SK-N-MC (cell line): Measurements from ENCODE around the gene TFPI2.

ENCODE experiments used
- DNase-seq: peaks from one replicate; pipeline ENCODE4 v3.0.0-alpha.2; 2011; ENCODE audit warnings: low read depth, low spot score
- H3K27ac ChIP-seq: fragments of 200-600 bp; sonication (generic); 2 replicates; pipeline ENCODE4 v1.5.1; 2016; ENCODE audit warnings: mixed run types
- H3K36me3 ChIP-seq: fragments of 200-600 bp; sonication (generic); 2 replicates; pipeline ENCODE4 v1.6.1; 2017; ENCODE audit warnings: antibody characterized with exemption, low read length, mixed read lengths; ENCODE audit not compliant: insufficient read depth
- H3K4me3 ChIP-seq: fragments of 200-600 bp; sonication (generic); 2 replicates; pipeline ENCODE4 v1.5.1; 2016
- H3K9ac ChIP-seq: fragments of 200-600 bp; sonication (generic); 2 replicates; pipeline ENCODE4 v1.8.0; 2017; ENCODE audit warnings: mixed run types, mixed read lengths; ENCODE audit not compliant: insufficient read length
- H3K9me3 ChIP-seq: fragments of 200-600 bp; sonication (generic); 2 replicates; pipeline ENCODE4 v1.6.1; 2017; ENCODE audit warnings: low read depth, mild to moderate bottlenecking, antibody characterized with exemption, low read length, moderate library complexity, mixed read lengths
- EZH2 ChIP-seq: fragments of 200-600 bp; sonication (generic); IDR thresholded peaks from one replicate; pipeline ENCODE4 v1.6.1; 2017; ENCODE audit warnings: antibody characterized with exemption
- FOXP2 ChIP-seq: optimal IDR thresholded peaks from 2 replicates; pipeline ENCODE3; 2011; ENCODE audit warnings: mild to moderate bottlenecking, moderate library complexity; ENCODE audit not compliant: insufficient read depth; ENCODE audit errors: extremely low read length, control extremely low read depth
- POLR2AphosphoS5 ChIP-seq: IDR thresholded peaks from 2 replicates; pipeline ENCODE4 v1.6.1; 2012; ENCODE audit warnings: mild to moderate bottlenecking, low read depth, low read length, borderline replicate concordance

The TFPI2 gene, protein sequence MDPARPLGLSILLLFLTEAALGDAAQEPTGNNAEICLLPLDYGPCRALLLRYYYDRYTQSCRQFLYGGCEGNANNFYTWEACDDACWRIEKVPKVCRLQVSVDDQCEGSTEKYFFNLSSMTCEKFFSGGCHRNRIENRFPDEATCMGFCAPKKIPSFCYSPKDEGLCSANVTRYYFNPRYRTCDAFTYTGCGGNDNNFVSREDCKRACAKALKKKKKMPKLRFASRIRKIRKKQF

GRCh38 chr7:93890464-93891068 lies at the start of gene TFPI2:
TSS of gene TFPI2 (minus strand) at chr7:93890753. CDS start at chr7:93890678, 75 bp downstream.
- no peaks in the 10 kb centered on the region for H3K36me3 ChIP-seq
- TF ChIP-seq FOXP2 (no peak), EZH2 (no peak), POLR2AphosphoS5 (no peak)
- peak within 1 kb of the TSS; percentile 78 for H3K4me3 ChIP-seq
- H3K9me3 ChIP-seq, result no peaks in the 10 kb centered on the region
- no peak for DNase-seq
- H3K27ac ChIP-seq, result no peak within 1 kb of the TSS
- H3K9ac ChIP-seq, result peak within 1 kb of the TSS; percentile 30

DNA sequence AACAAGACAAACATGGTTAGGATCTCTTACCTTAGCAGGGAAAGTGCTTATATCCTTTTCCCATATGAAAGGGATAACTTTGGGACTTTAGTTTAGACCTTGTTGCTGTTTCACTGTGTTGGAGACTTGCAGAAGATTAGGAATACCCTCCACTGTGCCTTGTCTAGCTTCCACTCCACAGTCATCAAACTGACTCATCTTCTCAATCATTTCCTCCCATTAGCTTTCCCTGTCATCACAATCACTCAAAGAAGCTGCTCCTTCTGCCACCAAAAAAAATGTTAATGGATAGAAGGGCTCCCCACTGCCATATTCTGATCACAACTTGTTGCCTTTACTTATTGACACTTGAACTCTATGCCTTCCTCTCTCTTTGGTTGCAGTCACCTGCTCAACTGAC lies 47.7 kb upstream of the TFPI2 start:
- TF ChIP-seq FOXP2, result no peak
- TF ChIP-seq POLR2AphosphoS5, result no peak
- no peaks in the 10 kb centered on the region for H3K36me3 ChIP-seq
- H3K9ac ChIP-seq, result no peak overlapping the region
- DNase-seq, result no peak
- H3K4me3 ChIP-seq, result no peak overlapping the region
- H3K9me3 ChIP-seq, result no peaks in the 10 kb centered on the region
- H3K27ac ChIP-seq, result no peak overlapping the region

- Histone ChIP-seq H3K4me3 (no peak overlapping the region), H3K36me3 (no peaks in the 10 kb centered on the region), H3K9ac (no peak overlapping the region), H3K9me3 (no peaks in the 10 kb centered on the region), H3K27ac (no peak overlapping the region)
- TF ChIP-seq POLR2AphosphoS5 (no peak), FOXP2 (no peak), EZH2 (no peak)
- no peak for DNase-seq
Observed at GRCh38 chr7:93937818-93938217, 47.3 kb upstream of the TFPI2 start.

GRCh38 chr7:93935102-93935501 lies 44.5 kb upstream of the TFPI2 start:
- no peaks in the 10 kb centered on the region for H3K36me3 ChIP-seq
- DNase-seq, result no peak
- H3K27ac ChIP-seq, result no peak overlapping the region
- no peak overlapping the region for H3K9ac ChIP-seq
- TF ChIP-seq EZH2 (no peak), POLR2AphosphoS5 (no peak), FOXP2 (no peak)
- no peaks in the 10 kb centered on the region for H3K9me3 ChIP-seq
- no peak overlapping the region for H3K4me3 ChIP-seq

DNA sequence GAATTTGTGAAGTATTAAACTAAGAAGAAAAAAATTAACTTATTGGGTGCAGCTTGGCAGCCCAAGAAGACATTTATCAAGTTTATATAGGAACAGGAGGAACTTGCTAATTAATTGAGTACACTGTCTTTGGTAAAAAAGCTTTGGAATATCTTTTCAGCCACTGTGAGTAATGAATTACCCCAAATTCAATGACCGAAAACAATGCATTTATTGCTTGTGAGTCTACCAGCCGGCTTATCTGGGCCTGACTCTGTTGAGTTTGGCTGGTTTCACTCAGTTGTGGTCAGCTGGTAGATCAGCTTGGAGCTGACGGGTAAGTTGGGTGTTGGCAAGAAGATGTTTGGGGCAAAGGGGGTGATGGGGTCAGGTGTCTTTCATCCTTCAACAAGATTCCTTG lies 42.6 kb upstream of the TFPI2 start:
- Histone ChIP-seq H3K27ac (no peak overlapping the region), H3K9ac (no peak overlapping the region), H3K9me3 (no peaks in the 10 kb centered on the region), H3K36me3 (no peaks in the 10 kb centered on the region), H3K4me3 (no peak overlapping the region)
- TF ChIP-seq EZH2 (no peak), POLR2AphosphoS5 (no peak), FOXP2 (no peak)
- no peak for DNase-seq

DNA sequence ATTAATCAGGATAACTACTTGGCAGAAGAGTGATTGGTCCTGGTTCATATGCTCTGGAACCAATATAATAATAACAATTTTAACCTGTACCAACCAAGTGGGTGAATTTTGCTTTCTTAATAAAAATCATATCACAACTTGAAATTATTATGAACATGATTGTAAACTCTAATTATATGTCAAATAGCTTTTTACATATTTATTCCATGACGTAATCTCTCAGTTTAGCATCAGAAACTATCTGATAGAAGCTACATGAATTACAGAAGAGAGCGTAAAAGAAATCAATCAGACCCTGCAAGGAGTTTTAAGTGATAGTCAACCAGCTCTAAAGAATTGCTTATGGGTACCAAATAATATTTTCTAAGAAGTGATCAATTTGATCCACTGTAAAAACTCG lies 41.1 kb upstream of the TFPI2 start:
- no peak for DNase-seq
- H3K27ac ChIP-seq, result no peak overlapping the region
- no peak for TF ChIP-seq EZH2
- no peak for TF ChIP-seq POLR2AphosphoS5
- TF ChIP-seq FOXP2, result no peak

DNA sequence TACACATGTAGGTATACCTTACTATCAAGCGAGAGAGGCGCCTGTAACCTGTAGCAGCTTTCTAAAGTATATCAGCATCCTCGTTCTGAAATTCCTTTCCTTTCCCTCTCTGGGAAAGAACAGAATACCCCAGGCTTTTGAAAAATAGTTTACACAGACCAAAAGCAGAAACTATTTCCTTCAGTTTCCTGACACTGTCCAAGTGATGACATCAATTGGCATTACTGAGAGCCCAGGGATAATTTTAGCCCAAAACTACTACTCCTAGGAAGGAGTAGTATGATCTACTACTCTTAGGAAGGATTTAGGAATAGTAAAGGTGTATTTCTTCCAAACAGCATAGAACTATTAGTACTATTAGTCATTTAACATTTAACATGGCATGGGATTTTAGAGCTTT lies 37.0 kb upstream of the TFPI2 start:
- peaks cover 7% of the 10 kb centered on the region; the same call in 1 of the 2 replicates for H3K36me3 ChIP-seq
- DNase-seq, result no peak
- no peak overlapping the region for H3K9ac ChIP-seq
- no peaks in the 10 kb centered on the region for H3K9me3 ChIP-seq
- no peak overlapping the region for H3K4me3 ChIP-seq
- H3K27ac ChIP-seq, result no peak overlapping the region
- TF ChIP-seq EZH2 (no peak), POLR2AphosphoS5 (no peak), FOXP2 (no peak)

More for the DNA sequence above, 41.1 kb upstream of the TFPI2 start:
- Histone ChIP-seq H3K4me3 (no peak overlapping the region), H3K36me3 (0 out of 2 replicates have a peak, but pooled peaks cover under 1% of the 10 kb centered on the region), H3K9me3 (no peaks in the 10 kb centered on the region), H3K9ac (no peak overlapping the region)

DNA sequence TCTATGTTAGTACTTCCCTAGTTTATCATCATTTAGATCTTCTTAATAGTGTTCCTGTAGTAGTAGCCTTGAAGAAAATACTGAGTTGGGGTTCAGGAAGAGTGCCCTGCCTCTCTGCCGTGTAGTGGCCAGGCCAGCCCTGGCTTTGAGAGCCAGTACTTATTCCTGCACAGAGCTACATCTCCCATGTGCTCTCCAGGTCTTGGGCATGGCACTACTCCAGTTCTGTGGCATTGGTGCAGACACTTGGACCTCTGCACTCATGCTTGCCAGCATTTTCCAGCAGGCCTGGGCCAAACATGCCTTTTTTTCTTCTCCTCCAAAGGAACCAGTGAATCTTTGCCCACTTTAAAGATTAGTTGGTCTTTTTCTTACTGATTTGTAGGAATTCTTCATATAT lies 36.2 kb upstream of the TFPI2 start:
- Histone ChIP-seq H3K9ac (no peak overlapping the region), H3K36me3 (peaks cover 7% of the 10 kb centered on the region; the same call in 1 of the 2 replicates), H3K9me3 (no peaks in the 10 kb centered on the region), H3K27ac (no peak overlapping the region), H3K4me3 (no peak overlapping the region)
- DNase-seq, result no peak
- TF ChIP-seq FOXP2 (no peak), EZH2 (no peak), POLR2AphosphoS5 (no peak)

DNA sequence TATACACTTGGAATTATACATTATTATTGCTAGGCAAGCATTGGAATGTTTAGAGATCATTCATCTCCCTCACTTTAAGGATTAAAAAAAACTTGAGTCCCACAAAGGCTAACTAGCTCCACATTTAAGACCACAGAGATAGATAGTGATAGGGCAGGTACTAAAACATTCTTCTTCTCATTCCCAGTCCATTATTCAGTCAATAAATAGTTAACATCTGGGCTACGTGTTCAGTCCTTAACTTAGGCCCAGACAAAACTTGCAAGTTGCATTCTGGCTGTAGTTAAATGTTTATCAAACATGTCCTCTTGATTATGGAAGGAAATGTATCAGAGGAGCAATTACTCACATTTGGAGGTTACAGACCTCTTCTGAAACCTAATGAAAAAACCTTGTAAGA lies 33.4 kb upstream of the TFPI2 start:
- TF ChIP-seq EZH2 (no peak), POLR2AphosphoS5 (no peak), FOXP2 (no peak)
- Histone ChIP-seq H3K27ac (0 out of 2 replicates have a peak overlapping the region, but pooled peaks have one; percentile 23), H3K9me3 (no peaks in the 10 kb centered on the region), H3K4me3 (peak overlapping the region; percentile 80), H3K9ac (no peak overlapping the region), H3K36me3 (peaks cover 7% of the 10 kb centered on the region; the same call in 1 of the 2 replicates)
- DNase-seq, result no peak
